GM19324 (cell line): Measurements from ENCODE around the gene CPNE5.
"Not testable (repeated sequence)": the region's sequence is repeated elsewhere in the genome, so short reads cannot be mapped to it uniquely, and the experiment has no call there.

ENCODE experiments used
- ATAC-seq: cut with Tn5 transposase; IDR thresholded peaks from one replicate; pipeline ENCODE4 v1.9.1; 2021; ENCODE audit warnings: mild to moderate bottlenecking, moderate library complexity; ENCODE audit not compliant: unreplicated experiment, low FRiP score

Gene CPNE5

GRCh38 chr6:36817847-36818246 lies 21.4 kb downstream of the CPNE5 start:
- ATAC-seq: no peak

- no peak for ATAC-seq
Measured at GRCh38 chr6:36817176-36817817, 21.9 kb downstream of the CPNE5 start.

DNA sequence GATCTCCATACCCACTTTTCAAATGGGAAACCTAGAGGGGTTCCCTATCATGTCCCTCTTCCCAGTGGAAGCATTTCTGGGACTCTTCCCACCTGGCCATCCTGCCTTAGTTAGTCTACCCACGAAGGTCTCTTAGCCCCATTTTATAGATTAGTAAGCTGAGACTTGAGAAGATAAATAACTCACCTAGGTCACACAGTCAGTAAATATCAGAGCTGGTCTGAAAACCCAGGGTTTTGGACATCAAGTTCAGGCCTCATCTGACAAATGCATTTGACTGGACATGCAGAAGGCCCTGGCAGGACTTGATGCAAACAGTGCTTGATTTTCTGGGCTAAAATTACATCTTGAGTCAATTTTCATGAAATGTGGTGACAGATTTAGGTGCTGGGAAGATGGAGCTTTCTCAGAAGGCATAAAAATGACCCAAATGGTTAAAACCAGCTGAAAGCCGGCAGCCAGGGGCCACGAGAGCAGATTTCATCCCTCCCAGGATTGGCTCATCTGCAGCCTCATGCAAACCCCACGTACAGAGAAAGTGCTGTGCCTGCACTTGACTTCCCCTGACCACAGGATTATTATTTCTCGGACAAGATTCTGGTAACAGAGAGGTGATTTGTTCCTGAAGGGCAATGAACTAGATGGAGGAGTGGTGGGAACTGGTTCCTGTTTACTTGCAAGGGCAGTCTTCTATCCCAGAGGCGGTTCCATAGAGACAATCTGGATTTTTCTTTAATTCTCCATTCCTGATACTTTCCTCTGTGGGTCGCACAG lies 23.1 kb downstream of the CPNE5 start:
- ATAC-seq: no peak

- no peak for ATAC-seq
Measured at GRCh38 chr6:36814249-36814648, 25.0 kb downstream of the CPNE5 start.

GRCh38 chr6:36813526-36813925 lies 25.7 kb downstream of the CPNE5 start:
- no peak for ATAC-seq

- not testable (repeated sequence) for ATAC-seq
Measured at GRCh38 chr6:36813047-36813446, 26.2 kb downstream of the CPNE5 start.

- no peak for ATAC-seq
Measured at GRCh38 chr6:36809941-36810803, 29.1 kb downstream of the CPNE5 start.

- ATAC-seq: no peak
Measured at GRCh38 chr6:36809156-36809555, 30.1 kb downstream of the CPNE5 start.

- no peak for ATAC-seq
Measured at GRCh38 chr6:36808634-36809033, 30.6 kb downstream of the CPNE5 start.

- ATAC-seq: no peak
Measured at GRCh38 chr6:36807750-36808149, 31.5 kb downstream of the CPNE5 start.

- no peak for ATAC-seq
Measured at GRCh38 chr6:36807143-36807542, 32.1 kb downstream of the CPNE5 start.

GRCh38 chr6:36805917-36806316 lies 33.3 kb downstream of the CPNE5 start:
- ATAC-seq: no peak

DNA sequence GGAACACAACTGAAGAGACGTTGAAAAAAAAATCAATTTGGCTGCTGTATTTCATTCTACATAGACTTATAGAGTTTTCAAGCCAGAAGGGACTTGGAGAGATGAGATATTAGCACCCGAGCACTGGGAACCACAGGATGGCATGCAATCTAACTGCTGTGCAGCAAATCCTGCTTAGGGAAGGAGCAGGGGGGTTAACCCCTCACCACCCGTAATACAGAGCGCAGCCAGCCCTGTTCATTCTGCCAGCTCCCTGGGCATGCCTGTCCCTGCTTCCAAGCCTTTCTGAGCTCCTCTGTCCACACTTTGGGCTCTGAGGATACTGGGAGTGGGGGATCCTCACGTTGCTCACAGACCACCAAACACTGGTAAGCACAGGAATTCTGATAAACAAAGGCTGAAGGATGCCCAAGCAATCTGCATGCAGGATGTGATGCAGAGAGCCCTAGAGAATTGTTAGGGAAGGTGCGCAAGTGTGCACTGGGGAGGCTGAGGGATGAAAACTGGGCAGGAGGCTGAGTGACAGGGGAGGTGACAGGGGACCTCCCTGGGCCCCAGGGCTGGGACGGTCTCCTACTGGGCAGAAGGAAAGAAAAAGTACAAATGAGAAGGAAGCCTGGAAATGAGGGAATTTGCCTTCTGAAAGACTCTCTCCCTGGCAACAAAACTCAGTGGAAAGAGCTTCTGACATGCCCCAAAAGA lies 34.0 kb downstream of the CPNE5 start:
- ATAC-seq: no peak

GRCh38 chr6:36804563-36804962 lies 34.7 kb downstream of the CPNE5 start:
- ATAC-seq: no peak

DNA sequence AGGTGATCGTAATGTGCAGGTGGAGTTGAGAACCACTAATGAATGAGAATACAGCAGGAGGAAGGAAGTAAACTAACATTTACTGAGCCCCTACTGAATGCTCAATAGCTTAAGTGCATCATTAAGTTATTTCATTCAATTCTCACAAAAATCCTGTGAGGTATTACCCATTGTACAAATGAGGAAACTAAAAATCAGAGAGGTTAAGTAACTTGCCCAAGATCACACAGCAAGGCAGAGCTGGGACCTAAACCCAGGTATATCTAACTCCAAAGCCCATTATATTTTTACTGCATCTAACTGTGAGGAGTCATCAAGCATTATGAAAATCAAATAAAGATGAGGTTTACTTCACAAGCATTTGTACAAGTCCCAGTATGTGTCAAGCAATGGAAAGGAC lies 35.3 kb downstream of the CPNE5 start:
- ATAC-seq: no peak

DNA sequence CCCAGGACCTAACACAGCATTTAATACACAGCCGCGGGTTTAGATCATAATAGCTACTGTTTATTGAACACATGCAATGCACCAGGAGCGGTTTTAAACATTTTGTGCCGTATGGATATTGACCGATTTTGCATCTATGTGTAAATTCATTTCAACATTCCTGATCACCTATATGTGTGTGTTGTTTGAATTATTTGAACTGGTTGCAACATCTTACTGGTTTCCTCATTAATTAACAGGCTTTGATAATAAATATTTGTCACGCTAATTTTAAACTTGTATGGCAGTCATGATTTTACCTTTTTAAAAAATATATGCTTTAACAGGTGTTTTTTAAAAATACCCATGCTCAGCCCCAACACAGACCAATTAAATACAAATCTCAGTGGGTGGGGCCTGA lies 35.8 kb downstream of the CPNE5 start:
- no peak for ATAC-seq

DNA sequence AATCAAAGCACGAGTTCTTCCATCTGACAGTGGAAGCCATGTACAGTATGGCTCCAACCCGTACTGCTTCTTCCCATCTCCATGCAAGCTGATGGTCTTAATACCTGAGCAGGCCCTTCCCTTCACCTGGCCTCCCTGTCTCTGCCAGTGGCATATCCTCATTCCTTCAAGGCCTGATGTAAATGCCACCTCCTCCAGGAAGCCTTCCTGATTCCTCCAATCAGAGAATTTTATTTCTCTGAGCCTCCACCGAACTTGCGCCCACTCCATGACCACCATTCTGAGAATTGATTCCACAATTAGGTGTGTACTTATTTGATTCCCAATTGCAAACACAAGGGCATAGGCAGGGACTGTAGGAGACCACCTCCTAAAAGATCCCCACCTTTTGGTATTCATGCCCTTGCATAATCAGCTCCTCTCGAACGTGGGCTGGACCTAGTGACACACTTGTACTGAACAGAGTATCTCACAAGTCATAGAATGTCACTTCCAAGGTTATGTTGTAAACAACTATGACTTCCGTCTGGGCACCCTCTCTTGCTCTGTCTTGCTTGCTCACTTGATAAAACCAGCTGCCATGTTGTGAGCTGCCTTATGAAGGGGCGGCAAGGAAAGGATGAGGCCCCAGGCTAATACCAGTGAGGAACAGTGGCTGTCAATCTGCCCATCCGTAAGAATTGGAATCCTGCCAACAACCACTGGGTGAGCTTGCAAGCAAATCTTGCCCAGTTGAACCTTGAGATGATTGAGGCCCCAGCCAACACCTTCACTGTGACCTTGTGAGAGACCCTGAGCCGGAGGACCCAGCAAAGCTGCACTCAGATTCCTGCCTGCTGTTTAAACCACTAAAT lies 38.8 kb downstream of the CPNE5 start:
- ATAC-seq: no peak

- no peak for ATAC-seq
Measured at GRCh38 chr6:36798852-36799251, 40.4 kb downstream of the CPNE5 start.

DNA sequence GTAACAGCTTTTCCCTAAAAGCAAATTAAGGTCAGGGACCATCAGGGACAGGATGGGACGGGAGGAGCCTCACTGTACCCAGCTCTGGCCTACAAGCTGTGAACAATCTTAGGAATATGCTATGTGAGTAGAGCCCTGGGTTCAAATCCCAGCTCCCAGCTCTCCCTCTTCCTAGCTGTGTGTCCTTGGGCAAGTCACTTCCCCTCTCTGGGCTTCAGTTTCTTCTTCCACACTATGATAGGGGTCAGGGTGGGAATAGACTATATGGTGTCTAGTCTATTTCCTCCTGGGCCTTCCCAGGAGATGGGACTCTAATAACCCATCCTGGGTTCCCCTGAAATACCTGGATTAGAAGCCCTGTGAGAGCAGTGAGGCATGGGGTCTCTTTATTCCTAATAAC lies 41.6 kb downstream of the CPNE5 start:
- no peak for ATAC-seq

DNA sequence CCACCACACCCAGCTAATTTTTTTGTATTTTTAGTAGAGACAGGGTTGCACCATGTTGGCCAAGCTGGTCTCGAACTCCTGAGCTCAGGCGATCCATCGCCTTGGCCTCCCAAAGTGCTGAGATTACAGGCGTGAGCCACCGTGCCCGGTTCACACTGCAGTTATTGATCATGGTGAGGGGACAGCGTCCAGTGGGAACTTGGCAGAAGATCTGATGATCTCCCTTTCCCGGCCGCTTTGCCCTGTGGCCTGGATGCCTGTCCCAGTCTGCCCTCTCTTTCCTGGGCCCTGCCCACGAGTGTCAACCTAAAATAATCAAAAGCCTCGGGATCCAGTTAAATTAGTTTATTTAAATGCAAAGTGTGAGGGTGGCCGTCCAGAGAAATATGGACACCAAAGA lies 42.2 kb downstream of the CPNE5 start:
- no peak for ATAC-seq
